GM21825 (cell line): ENCODE measurements around the gene PRKAG2.

Experiments used
- ATAC-seq: cut with Tn5 transposase; IDR thresholded peaks from one replicate; pipeline ENCODE4 v1.9.1; 2021; ENCODE audit warnings: mild to moderate bottlenecking, moderate library complexity; ENCODE audit not compliant: unreplicated experiment

PRKAG2 gene

DNA sequence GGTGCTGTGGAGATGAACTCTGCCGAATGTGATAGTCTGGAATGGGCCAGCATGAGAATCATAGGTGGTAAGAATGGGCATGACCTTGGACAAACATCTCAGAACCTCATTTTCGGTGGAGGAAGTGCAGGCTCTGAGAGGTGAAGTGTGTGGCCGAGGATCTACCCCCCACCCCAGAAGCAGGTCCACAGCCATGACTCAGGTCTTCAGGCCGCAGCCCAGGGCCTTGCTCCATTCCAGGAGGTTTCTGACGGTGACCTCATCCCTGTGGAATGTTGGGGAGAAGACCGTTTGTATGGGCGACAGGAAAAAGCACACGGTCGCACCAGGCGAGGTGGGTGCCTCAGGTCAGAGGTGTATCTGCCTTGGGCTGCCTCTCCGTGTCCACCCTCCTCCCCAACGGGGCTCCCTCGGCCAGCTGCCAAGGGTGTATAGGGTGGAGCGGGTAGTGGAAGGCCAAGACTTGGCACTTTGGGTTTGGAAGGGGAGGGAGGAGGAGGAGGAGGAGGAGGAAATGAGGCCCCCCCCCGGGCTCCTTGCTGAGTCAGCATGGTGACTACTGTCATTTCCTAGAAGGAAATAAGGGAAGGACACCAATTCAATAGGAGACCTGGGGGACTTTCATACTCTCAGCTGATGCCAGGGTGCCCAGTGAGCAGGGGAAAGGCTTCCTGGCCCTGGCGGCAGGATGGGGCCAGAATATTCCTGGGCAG is 189.2 kb downstream of the PRKAG2 start:
- ATAC-seq, result no peak

DNA sequence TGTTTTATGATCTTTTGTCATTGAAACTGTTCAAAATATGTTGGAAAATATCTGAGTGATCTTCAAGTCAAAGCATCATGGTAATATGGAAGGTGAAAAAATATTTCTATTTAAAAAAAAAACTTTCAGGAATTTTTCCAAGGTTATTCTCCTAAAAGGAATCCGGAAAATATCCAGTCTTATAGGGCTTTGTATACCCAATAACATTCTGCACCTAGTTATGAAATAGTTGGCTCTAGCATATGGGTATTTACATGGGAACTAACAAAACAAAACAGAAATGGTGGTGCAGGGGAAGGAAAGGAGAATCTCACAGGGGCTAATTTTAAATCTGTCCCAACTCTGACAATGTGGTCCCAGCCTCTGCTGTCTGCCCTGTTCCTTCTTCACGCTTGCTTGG is 190.1 kb downstream of the PRKAG2 start:
- no peak for ATAC-seq

DNA sequence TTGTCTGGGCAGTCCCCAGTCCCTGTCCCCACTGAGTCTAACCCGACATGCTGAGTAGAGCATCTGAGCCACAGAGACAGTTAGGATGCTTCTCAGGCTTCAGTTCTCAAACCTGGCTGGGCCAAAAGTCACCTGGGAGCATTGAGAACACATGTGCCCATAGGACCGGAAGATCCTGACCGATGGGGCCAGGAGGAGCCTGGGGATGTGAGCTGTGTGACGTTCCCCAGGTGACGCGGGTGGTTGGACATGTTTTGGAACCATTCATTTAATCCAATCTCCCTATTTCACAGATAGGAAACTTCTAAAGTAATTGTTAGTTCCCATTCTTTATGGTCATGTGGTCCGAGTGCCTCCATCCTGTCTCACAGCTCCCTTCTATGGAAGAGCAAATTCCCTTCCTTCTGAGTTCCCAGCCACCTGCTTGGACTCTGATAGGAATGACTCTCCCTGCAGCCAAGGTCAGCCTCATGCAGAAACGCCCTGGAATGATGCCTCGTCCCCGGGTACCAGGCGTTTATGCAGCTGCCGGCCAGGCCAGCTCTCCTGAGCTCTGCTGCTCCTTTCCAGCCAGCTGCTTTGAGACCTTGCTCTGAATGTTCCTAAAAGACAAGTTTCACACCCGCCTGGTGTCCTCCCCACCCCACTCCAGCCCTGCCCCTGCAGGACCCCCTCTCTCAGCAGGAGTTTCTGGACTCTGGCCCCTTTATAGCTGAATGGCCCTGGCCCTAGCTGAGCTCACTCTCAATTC is 190.7 kb downstream of the PRKAG2 start:
- ATAC-seq, result no peak

DNA sequence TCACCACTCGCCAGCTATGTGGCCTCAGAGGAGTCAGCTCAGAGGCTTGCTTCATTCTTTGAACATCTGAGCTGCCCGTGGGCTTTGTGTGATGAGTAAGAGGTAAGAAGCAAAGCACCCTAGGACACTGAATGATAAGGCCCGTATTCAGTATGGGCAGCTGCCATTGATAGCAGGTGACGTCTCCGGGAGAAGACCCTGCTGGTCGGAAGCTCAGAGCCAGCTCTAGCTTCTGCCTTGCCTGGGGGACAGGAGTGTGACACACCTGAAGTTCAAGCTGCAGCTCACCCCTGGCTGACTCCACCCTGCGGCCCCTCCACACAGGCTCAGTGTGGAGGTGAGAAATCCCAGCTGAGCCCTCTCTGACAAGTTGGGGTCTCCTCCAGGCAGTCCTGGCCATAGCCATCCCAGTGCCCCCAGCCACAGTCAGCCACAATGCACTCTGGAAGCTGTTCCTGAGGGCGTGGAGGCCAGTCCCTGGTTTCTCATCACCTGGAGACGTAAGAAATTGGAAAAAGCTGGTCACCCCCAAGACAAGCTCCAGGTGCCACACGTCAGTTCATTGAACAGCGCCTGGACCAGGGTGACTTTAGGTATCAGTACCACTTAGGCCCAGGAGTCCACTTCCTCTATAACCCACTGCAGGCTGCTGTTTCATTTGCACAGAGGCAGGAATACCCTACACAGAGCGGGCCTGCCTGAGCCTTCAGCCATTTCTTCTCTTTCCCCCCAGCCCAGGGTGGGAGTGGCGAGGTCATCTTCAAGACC is 192.3 kb downstream of the PRKAG2 start:
- no peak for ATAC-seq

DNA sequence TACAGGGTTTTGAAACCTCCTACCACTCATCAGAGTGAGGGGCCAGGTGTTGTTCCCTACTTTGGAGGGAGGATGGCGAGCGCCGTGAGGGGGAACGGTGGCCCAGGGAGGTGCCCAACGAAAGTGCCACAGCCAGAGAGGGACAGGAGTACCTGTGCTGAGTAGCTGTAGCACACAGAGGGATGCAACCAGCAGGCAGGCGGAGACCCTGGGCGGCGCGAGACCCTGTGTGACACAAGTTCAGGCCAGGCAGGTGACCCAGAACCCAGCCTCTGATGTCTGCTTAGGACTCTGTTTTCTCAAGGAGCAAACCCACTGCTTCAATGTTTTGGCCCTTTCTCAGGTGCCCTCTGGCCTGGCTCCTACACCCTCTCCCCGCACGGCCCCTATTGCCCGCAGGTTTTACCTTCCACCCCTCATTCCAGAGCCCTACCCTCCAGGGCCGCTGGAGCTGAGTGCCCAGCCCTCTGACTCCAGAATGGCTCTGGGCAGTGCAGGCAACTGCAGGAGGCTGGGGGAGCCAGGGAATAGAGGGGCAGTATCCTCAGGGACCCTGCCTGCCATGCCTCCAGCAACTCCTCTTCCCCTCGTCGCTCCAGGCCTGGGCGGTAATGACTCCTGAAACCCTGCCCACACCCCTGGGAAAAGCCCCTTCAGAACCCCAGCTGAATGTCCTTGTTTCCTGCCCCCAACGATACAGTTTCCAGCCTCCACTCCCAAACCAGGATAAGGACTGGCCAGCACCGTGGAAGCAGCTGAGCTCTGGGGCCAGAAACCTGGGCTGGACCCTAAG is 193.1 kb downstream of the PRKAG2 start:
- ATAC-seq, result no peak

DNA sequence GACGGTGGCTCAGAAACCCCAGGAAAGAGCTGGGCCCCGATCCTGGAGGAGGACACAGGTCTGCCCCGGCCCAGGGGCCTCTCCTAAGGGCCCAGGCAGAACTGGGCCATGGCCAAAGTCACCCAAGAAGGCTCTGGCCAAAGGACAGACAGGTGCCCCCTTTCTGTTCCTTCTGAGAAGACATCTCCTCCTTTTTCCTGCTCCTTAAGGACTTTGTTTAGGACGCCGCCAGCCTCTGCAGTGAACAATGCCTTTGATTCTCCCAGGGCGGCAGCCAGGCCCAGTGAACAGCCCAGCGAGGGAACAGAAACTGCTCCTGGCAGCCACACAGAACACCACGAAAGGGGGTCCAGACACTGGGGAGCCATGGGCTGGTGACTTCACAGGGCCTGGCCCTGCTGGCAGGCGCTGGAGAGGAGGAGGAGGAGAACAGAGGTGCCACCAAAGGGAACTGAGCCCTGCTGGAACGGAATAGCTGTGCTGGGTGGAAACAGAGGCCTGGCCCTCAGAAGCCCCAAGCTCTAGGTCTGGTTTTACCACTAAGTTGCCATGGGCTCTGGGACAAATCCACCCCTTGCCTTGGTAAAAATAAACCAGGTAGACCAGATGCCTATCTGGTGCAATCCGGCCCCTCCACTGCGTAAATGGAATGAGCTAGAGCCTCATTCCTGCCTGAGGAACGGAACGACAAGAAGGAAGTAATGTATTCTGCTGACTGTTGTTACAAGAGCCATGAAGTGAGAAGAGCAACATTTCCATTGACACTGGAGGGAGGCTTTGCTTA is 193.9 kb downstream of the PRKAG2 start:
- ATAC-seq, result no peak

DNA sequence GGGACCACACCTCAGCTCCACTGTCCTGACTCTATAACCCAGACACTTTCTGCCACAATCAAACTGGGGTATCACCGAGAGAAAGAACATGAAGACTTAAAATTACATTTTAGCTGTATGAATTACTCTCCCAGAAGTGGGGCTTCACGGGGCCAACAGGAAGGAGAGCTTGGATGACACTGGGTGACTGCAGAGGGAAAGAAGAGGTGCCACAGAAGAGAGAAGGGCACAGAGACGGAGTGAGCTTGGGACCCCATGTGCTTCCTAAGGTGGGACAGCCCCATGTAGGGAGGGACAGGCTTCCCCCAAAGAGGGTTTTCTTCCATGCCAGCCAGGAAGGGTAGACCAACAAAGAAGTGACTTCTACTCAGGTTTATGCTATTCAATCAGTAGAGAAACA is 195.2 kb downstream of the PRKAG2 start:
- ATAC-seq, result no peak

DNA sequence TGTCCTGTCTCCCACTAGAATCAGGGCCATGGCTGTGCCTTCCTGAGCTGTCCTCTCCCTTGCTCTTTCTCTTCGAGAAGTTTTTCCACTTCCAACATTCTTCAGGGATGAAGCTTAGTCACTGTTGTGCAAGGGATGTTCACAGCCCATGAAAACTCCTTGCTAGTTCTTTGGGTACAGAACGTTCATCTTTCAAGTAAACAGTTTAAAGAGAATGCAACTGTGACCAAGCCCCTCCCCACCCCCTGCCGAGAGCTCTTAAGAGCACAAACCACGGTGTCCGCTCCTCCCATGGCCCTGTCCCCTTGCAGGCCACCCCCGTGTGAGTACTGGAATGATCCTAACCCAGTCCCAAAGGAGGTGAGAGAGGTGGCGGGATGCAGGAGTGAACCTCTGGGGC is 196.1 kb downstream of the PRKAG2 start:
- ATAC-seq, result no peak

DNA sequence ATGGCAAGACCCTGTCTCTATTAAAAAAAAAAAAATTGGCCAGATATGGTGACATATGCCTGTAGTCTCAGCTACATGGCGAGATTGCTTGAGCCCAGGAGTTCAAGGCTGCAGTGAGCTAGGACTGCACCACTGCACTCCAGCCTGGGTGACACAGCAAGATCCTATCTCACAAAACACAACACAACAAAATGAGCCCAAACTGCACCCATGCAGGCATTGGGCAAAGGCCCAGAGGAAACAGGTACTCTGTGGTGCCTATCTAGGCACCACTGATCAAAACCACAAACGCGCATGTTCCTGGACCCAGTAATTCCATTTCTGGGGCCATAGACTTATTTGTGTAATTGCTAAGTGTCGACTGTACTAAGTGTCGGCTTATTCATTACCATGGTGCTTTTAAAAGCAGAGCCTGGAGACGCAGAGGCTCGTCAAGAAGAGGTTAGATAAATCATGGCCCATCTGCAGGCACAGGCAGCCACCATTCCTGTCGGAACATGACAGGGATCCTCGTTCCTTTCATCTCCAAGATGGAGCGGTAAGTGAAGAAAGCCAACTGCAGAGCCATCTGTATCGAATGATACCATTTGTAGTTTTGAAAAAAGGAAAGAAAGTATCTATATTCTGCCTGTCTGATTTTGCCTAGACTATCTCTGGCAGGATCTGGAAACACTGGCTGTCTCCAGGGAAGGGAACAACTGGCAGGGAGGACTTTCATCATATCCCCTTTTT is 196.9 kb downstream of the PRKAG2 start:
- ATAC-seq, result no peak

DNA sequence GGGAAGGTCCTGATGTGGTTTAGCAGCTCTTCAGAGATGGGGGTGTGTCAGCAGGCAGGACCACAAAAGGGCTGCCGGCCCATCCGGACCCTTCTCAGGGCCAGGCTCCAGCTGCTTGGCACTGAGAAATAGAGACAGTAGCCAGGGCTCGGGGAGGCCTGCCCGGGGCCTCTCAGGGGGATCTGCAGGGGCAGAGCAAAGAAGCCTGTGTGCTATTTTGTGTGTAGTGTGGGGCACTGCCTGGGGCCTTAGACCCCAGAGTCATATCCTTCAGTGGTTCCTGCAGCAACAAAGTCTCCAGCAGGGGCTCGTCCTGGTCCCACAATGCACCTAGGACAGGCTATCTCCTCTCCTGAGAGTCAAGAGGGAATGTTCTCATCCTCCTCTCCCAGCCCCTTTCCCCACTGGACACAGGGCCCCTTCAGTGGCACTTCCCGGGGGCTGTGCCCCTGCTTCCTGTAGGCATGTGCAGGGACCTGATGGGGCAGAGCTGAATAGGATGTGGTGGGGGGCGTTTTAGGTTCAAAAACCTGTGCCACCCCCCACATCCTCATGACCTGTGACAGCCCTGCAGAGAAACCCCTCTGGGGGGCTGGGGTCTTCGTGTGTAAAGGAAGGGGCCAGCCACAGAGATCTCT is 197.7 kb downstream of the PRKAG2 start:
- no peak for ATAC-seq

DNA sequence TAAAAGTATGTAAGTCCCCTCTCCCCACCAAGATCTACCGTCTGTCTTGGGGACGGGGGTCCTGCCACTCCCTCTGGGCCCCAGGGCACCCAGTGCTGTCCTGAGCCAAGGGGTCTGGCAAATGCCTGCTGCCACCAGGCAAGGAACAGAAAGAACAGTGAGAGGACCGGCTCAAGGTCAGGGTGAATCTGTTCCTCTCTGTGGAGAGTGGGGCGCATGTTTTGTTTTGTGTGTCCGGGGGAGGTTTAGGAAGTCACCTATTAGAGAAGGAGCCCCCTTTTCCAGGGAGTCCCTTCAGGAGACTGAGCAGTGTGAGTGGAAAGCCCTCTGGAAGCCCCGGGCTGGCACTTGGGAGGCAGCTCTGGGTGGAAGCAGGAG is 198.7 kb downstream of the PRKAG2 start:
- ATAC-seq, result no peak

DNA sequence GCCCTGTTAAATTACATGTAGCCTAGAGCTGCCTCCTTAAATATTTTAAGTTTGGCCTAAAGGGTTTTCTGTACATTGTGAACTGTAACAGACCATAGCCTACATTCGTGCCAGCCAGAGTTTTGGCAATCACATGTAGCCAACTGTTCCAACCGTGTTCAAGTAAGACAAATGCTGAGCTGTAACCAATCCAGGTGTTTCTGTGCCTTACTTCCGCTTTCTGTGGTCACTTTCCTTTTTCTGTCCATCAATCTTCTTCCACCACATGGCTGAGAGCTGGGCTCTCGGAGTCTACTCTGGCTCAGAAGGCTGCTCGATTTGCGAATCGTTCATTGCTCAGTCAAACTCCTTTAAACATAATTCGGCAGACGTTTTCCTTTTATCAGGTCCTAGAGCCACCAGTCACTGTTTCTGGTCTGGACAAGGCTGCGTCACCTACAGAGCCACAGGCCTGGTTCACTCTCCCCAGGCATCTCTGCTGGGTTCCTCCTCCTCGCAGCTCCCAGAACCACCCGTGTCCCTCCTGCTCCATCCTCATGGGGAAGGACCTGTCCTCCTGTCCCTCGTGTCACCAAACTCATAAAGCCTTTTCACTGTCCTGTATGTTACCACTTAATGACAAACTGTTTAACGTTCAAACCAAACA is 199.2 kb downstream of the PRKAG2 start:
- no peak for ATAC-seq

DNA sequence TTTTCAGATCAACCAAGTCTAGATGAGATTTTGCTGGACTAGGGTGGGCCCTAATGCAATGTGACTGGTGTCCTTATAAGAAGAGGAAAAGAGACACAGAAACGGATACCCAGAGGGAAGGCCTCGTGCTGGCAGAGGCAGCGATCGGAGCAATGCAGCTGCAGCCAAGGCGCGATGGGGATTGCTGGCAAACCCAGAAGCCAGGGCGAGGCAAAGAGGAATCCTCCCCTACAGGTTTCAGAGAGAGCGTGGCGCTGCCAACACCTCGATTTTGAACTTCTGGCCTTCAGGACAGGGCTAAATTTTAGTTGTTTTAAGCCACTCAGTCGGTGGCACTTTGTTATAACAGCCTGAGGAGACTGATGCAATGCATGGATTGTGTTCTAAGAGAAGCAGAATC is 200.2 kb downstream of the PRKAG2 start:
- no peak for ATAC-seq

DNA sequence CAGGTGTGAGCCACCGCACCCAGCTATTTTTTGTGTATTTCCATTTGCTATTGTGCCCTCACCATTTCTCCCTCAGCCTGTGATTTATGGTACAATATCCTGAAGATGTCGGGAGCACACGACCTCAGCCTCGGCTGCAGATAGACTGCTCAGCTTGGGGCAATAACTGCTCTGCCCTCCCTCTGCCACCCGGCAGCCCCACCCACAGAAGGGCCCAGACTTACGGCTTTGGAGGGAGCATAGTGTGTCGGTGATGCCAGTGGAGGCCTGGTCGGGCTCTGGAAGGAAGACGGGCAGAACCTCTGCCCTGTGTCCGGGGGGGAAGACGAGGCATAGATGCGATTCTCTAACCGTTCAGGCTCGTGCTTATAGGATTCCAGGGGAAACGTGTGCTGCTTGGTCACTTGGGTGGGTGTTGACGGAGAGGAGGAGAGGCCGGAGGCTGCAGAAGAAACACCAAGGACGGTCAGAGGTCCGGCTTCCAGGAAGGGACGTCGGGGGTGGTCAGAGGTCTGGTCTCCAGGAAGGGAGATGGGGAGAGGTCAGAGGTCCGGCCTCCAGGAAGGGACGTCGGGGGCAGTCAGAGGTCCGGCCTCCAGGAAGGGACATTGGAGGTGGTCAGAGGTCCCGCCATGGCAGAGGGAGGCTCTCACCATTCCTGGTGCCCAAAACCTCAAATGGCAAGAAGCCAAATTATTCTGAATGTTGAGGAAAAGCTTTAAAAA is 201.6 kb downstream of the PRKAG2 start:
- ATAC-seq, result no peak

DNA sequence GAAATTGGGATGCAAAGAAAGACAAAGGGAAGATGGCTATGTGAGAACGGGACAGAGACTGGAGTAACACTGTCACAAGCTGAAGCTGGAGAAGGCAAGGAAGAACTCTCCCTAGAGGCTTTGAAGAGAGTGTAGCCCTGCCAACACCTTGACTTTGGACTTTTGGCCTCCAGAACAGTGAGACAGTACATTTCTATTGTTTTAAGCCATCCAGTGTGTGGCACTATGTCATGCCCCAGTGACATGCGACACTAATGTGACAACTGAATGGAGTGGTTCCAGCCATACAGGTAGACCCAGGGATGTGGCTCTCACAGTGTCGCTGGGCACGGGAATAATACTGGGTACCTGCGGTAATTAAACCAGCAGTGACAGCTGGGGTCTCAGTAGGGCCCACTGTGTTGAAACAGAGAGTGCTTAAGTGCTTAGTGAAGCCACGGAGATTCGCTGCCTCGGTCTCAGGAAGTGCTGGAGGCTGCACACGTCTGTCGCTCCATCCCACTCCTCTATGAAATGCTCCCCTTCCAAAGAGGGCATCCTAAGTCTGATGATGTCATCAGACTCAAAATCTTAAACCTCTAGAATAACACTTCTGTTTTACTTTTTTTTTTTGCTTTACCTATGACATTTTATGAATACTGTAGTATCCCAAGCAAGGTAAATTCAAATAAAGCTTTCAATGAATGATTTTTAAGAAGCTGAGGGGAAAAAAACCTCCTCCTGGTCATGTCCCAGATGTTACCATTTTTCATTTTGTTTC is 202.6 kb downstream of the PRKAG2 start:
- ATAC-seq, result no peak

DNA sequence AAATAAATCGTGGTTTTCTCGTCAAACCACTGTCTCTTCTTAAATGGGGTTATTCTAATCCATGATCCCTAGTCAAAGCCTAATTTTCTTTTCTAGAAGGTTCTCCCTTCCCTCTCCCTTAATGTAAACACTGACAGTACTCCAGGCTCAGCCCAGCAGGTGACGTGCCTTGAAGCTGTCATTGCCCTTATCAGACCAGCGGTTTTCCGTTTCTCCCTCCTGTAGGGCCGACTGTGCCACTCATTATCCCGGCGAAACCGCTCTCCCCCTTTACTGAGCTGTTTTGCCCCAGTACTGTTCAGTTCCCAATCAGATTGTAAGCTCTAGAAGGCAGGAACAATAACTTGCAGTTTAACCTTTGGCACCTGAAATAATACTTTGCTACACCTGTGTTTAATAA is 203.7 kb downstream of the PRKAG2 start:
- ATAC-seq, result no peak

DNA sequence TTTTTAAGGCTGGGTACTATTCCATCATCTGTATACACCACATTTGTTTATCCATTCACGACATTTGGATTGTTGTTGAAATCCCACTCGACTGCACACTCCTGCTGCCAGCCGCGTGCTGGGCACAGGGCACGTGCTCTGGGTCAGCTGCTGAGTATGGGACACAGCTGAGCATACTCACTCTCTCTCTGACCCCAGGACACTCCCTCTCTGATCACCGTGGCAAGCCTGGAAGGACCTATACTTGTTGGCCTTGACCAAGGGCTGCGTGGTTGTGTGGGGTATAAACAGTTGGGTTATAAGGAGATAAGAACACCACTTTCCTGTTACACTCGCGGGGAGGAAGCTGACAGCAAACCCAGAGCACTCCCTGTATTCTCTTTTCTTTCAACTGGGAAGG is 204.2 kb downstream of the PRKAG2 start:
- no peak for ATAC-seq
